Activated CD8-positive, alpha-beta memory T cell treated with anti-CD3 and anti-CD28 coated beads for 48 hours (primary cell): ENCODE results near the gene EFNA3.
A peak's percentile ranks its signal among the peaks of the same experiment; 100 is the strongest.
"Not testable (repeated sequence)": the region's sequence is repeated elsewhere in the genome, so short reads cannot be mapped to it uniquely, and the experiment has no call there.

ENCODE experiments used
- DNase-seq, 3 experiments: peaks; one replicate each; pipeline ENCODE4 v3.0.0-alpha.2; 2020; ENCODE audit warnings: low read depth in 2 of 3, low spot score in 2 of 3

The EFNA3 gene

GRCh38 chr1:155108296-155108695 is 29.7 kb downstream of the EFNA3 start:
- no peak for DNase-seq

- no peak for DNase-seq
These were observed 31.7 kb downstream of the EFNA3 start for GRCh38 chr1:155110381-155110780.

GRCh38 chr1:155110826-155111225 is 32.2 kb downstream of the EFNA3 start:
- no peak for DNase-seq

GRCh38 chr1:155113450-155113980 is 34.9 kb downstream of the EFNA3 start:
- no peak for DNase-seq

GRCh38 chr1:155116113-155116764 is 37.6 kb downstream of the EFNA3 start:
- no peak for DNase-seq

GRCh38 chr1:155117610-155118009 is 39.0 kb downstream of the EFNA3 start:
- DNase-seq, result no peak

GRCh38 chr1:155118090-155118489 is 39.5 kb downstream of the EFNA3 start:
- not testable (repeated sequence) for DNase-seq

GRCh38 chr1:155120253-155120652 is 41.6 kb downstream of the EFNA3 start:
- DNase-seq, result no peak

- DNase-seq, result no peak
These were observed 42.6 kb downstream of the EFNA3 start for GRCh38 chr1:155121249-155121648.

GRCh38 chr1:155122308-155122707 is 43.7 kb downstream of the EFNA3 start:
- no peak for DNase-seq

GRCh38 chr1:155123801-155124200 is 45.2 kb downstream of the EFNA3 start:
- DNase-seq, result no peak

- DNase-seq, result no peak
These were observed 46.1 kb downstream of the EFNA3 start for GRCh38 chr1:155124503-155125463.

- DNase-seq, result no peak
These were observed 46.9 kb downstream of the EFNA3 start for GRCh38 chr1:155125511-155125945.

- DNase-seq, result no peak
These were observed 47.4 kb downstream of the EFNA3 start for GRCh38 chr1:155125946-155126555.

GRCh38 chr1:155126556-155127104 is 48.0 kb downstream of the EFNA3 start:
- no peak for DNase-seq

GRCh38 chr1:155127105-155127966 is 48.7 kb downstream of the EFNA3 start, which contains the start of gene EFNA1:
Gene EFNA1 (plus strand): TSS chr1:155127876. CDS start chr1:155127978, 102 bp downstream.
- peak in 1 of 3 experiments; percentile 18 for DNase-seq

GRCh38 chr1:155127967-155128754 is 49.5 kb downstream of the EFNA3 start:
- no peak for DNase-seq

- DNase-seq, result no peak
These were observed 50.3 kb downstream of the EFNA3 start for GRCh38 chr1:155128755-155129473.
